Loucy (cell line): ENCODE results near the gene DPEP3.

Experiments
- H2AFZ ChIP-seq: fragments of 200-600 bp; sonication (generic); 2 replicates; pipeline ENCODE4 v1.6.0; 2016; ENCODE audit warnings: antibody characterized with exemption, mild to moderate bottlenecking, low read length, moderate library complexity
- H3F3A ChIP-seq: fragments of 200-600 bp; 2 replicates; pipeline ENCODE4 v1.6.0; 2016; ENCODE audit warnings: antibody characterized with exemption, low read depth, mild to moderate bottlenecking
- H3K27me3 ChIP-seq: fragments of 200-600 bp; sonication (generic); 2 replicates; pipeline ENCODE4 v1.6.1; 2014; ENCODE audit warnings: low read length, mild to moderate bottlenecking; ENCODE audit not compliant: insufficient read depth, poor library complexity, severe bottlenecking
- H3K36me3 ChIP-seq: fragments of 200-600 bp; sonication (generic); 2 replicates; pipeline ENCODE4 v1.6.1; 2016; ENCODE audit warnings: low read length; ENCODE audit not compliant: insufficient read depth
- H3K4me1 ChIP-seq: fragments of 200-600 bp; sonication (generic); 2 replicates; pipeline ENCODE4 v1.5.1; 2014; ENCODE audit warnings: low read length, mild to moderate bottlenecking; ENCODE audit not compliant: insufficient read depth, poor library complexity, severe bottlenecking
- H3K4me2 ChIP-seq: fragments of 200-600 bp; sonication (generic); 2 replicates; pipeline ENCODE4 v1.6.0; 2014; ENCODE audit warnings: antibody characterized with exemption, low read length, low read depth, mild to moderate bottlenecking; ENCODE audit not compliant: poor library complexity, severe bottlenecking
- H3K4me3 ChIP-seq: fragments of 200-600 bp; sonication (generic); 2 replicates; pipeline ENCODE4 v1.5.1; 2014; ENCODE audit warnings: low read length, mild to moderate bottlenecking, mixed read lengths; ENCODE audit not compliant: poor library complexity, severe bottlenecking
- H3K79me2 ChIP-seq: fragments of 200-600 bp; sonication (generic); 2 replicates; pipeline ENCODE4 v1.6.1; 2014; ENCODE audit warnings: low read length; ENCODE audit not compliant: insufficient read depth
- H3K9ac ChIP-seq: fragments of 200-600 bp; sonication (generic); 2 replicates; pipeline ENCODE4 v1.6.0; 2014; ENCODE audit warnings: mild to moderate bottlenecking, low read depth, low read length, moderate library complexity; ENCODE audit not compliant: poor library complexity, severe bottlenecking
- H3K9me2 ChIP-seq: fragments of 200-600 bp; sonication (generic); replicated peaks from 2 replicates; pipeline ENCODE4 v1.6.1; 2016; ENCODE audit warnings: low read depth, low read length, mixed read lengths
- H3K9me3 ChIP-seq: fragments of 200-600 bp; sonication (generic); 2 replicates; pipeline ENCODE4 v1.6.1; 2014; ENCODE audit warnings: mild to moderate bottlenecking, antibody characterized with exemption, low read length, low read depth; ENCODE audit not compliant: insufficient read depth
- H4K20me1 ChIP-seq: fragments of 200-600 bp; sonication (generic); 2 replicates; pipeline ENCODE4 v1.6.0; 2014; ENCODE audit warnings: antibody characterized with exemption, low read length, mild to moderate bottlenecking; ENCODE audit not compliant: insufficient read depth, poor library complexity, severe bottlenecking
- EZH2phosphoT487 ChIP-seq: fragments of 200-600 bp; IDR thresholded peaks from 2 replicates; pipeline ENCODE4 v1.6.1; 2018; ENCODE audit warnings: antibody characterized with exemption, mild to moderate bottlenecking, moderate library complexity, borderline replicate concordance
- TF ChIP-seq, protein P1 (sequence below): fragments of 200-600 bp; sonication (generic); conservative IDR thresholded peaks from 2 replicates; pipeline ENCODE4 v1.5.1; 2014; ENCODE audit warnings: mild to moderate bottlenecking, antibody characterized with exemption, low read length

The DPEP3 gene

DNA sequence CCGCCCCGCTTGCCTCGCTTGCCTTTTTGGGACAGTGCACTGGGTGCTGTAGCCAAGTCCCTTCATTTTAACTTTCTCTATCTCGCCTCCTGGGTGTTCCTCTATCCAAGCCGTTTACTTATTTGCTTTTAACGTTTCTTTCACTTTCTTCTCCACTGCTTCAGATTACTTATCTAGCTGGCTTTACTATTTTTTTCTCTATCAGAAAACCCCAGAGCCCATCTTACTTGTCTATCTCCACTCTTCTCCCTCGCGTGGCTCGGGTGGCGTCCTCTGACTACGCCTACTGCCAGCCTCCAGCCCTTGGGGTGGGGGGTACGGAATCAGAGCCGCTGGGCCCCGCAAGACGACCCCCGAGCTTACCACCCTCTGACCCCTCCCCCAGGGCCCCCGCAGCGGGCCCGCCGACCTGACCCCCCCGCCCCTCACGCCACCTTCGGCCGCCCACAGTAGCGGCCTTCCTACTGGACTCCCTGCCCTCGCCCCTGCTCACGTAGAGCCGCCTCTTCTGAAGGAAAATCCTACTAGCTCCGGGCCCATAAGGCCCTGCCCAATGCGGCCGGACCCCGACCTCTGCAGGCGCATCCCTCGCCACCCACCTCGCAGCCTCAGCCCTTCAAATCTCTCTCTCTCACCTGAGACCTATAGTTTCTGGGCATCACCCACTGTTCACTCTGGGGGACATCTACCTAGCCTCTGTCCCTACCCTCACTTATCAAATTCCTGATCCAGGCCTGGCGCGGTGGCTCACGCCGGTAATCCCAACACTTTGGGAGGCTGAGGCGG is 10.9 kb downstream of the DPEP3 start:
- Histone ChIP-seq H3K9me2 (no peaks in the 10 kb centered on the region), H3K27me3 (no peaks in the 10 kb centered on the region), H3F3A (no peaks in the 10 kb centered on the region; the same call in 1 of the 2 replicates), H3K4me3 (peak overlapping the region; percentile 75), H4K20me1 (no peaks in the 10 kb centered on the region), H3K4me1 (peaks cover 18% of the 10 kb centered on the region), H3K36me3 (no peaks in the 10 kb centered on the region), H3K9me3 (no peaks in the 10 kb centered on the region), H3K9ac (no peak overlapping the region), H3K4me2 (peak overlapping the region; percentile 65), H3K79me2 (no peaks in the 10 kb centered on the region), H2AFZ (no peak overlapping the region; the same call in 1 of the 2 replicates)
- TF ChIP-seq, protein P1, sequence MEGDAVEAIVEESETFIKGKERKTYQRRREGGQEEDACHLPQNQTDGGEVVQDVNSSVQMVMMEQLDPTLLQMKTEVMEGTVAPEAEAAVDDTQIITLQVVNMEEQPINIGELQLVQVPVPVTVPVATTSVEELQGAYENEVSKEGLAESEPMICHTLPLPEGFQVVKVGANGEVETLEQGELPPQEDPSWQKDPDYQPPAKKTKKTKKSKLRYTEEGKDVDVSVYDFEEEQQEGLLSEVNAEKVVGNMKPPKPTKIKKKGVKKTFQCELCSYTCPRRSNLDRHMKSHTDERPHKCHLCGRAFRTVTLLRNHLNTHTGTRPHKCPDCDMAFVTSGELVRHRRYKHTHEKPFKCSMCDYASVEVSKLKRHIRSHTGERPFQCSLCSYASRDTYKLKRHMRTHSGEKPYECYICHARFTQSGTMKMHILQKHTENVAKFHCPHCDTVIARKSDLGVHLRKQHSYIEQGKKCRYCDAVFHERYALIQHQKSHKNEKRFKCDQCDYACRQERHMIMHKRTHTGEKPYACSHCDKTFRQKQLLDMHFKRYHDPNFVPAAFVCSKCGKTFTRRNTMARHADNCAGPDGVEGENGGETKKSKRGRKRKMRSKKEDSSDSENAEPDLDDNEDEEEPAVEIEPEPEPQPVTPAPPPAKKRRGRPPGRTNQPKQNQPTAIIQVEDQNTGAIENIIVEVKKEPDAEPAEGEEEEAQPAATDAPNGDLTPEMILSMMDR = no peak
- TF ChIP-seq EZH2phosphoT487 = no peak

DNA sequence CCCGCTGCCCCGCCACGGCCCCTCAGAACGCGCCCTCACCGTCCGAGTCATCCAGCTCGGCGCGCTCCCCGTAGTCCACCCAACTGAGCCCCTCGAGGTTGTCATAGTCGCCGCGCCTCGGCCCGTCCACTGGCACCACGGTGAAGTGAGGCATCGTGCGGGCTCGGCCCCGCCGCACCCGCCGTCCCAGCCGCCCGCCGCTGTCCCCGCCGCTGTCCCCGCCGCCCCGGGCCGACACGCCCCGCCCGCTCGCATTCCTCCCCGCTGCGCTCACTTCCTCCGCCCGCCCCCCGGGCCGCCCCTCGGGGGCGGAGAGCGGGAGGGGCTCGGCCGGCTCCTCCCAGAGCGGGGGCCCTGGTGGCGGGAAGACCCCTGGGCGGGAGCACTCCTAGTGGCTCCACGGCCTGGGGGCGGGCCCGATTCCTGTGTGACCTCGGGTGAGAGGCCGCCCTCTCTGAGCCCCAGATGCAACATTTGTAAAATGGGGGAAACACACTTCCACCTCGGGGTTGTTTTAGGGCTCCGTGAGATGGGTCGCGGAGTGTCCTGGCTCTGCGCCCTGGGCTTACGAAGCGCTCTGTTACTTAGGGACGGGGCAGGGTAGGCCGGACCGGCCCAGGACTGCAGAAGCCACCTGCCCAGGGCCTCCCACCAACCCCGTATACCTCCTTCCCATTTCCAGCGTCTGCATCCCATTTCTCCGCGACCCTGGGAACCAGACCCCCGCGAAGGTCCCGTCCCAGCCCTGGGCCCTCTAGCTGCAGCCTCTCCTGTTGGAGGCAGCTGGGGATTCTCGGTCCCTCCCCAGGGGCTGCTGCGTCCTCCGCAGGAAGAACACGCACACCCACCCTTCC is 11.7 kb downstream of the DPEP3 start, which contains the start of gene SLC12A4:
Gene SLC12A4, minus strand, starts transcription at position 238 of the 854 bp plus-strand sequence. Its CDS starts 84 bp downstream, at position 154.
- TF ChIP-seq, protein P1 = no peak
- TF ChIP-seq EZH2phosphoT487 = no peak
- peak within 1 kb of the TSS; percentile 80 for H2AFZ ChIP-seq
- H3K9me2 ChIP-seq = no peaks in the 10 kb centered on the region
- H3K27me3 ChIP-seq = no peaks in the 10 kb centered on the region
- no peaks in the 10 kb centered on the region for H3K36me3 ChIP-seq
- peak within 1 kb of the TSS; percentile 75 for H3K4me3 ChIP-seq
- peaks cover 18% of the 10 kb centered on the region for H3K4me1 ChIP-seq
- no peaks in the 10 kb centered on the region; the same call in 1 of the 2 replicates for H3F3A ChIP-seq
- no peaks in the 10 kb centered on the region for H3K79me2 ChIP-seq
- no peaks in the 10 kb centered on the region for H3K9me3 ChIP-seq
- no peaks in the 10 kb centered on the region for H4K20me1 ChIP-seq
- H3K9ac ChIP-seq = peak within 1 kb of the TSS; percentile 54
- H3K4me2 ChIP-seq = peak within 1 kb of the TSS; percentile 65

DNA sequence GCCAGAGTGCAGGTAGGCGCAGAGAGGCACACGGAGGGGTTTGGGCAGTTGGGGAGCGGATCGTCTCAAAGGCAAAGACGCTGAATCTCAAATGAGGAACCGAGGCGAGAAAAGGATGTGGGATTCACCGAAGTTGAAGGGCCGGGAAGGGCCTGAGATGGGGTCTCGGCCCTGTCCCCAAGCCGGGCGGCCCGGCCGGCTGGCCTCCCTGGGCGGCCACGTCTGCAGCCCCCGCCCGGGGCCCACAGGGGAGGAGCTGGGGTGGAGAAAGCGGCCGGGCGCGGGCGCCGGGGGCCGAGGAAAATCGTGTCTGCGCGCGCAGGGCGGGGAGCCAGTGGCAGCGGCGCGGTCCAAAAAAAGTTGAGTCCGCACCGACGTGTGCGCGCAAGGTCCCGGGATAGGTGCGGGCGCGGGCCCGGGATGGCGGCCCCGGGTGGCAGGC is 12.3 kb downstream of the DPEP3 start:
- Histone ChIP-seq H3K4me1 (peaks cover 18% of the 10 kb centered on the region), H3K27me3 (no peaks in the 10 kb centered on the region), H3K36me3 (no peaks in the 10 kb centered on the region), H3F3A (no peaks in the 10 kb centered on the region; the same call in 1 of the 2 replicates), H3K9me3 (no peaks in the 10 kb centered on the region), H4K20me1 (no peaks in the 10 kb centered on the region), H3K4me2 (peak overlapping the region; percentile 65), H3K79me2 (no peaks in the 10 kb centered on the region), H3K9ac (peak overlapping the region; percentile 54), H3K4me3 (peak overlapping the region; percentile 75), H3K9me2 (no peaks in the 10 kb centered on the region), H2AFZ (peak overlapping the region; percentile 80)
- no peak for TF ChIP-seq EZH2phosphoT487
- TF ChIP-seq, protein P1 = no peak
